NCI-H82 (cell line): ENCODE results near the gene GPR146.

Experiments used
- DNase-seq: peaks from one replicate; lab custom pipeline; 2025; lab: John Stamatoyannopoulos, UW

Gene GPR146

DNA sequence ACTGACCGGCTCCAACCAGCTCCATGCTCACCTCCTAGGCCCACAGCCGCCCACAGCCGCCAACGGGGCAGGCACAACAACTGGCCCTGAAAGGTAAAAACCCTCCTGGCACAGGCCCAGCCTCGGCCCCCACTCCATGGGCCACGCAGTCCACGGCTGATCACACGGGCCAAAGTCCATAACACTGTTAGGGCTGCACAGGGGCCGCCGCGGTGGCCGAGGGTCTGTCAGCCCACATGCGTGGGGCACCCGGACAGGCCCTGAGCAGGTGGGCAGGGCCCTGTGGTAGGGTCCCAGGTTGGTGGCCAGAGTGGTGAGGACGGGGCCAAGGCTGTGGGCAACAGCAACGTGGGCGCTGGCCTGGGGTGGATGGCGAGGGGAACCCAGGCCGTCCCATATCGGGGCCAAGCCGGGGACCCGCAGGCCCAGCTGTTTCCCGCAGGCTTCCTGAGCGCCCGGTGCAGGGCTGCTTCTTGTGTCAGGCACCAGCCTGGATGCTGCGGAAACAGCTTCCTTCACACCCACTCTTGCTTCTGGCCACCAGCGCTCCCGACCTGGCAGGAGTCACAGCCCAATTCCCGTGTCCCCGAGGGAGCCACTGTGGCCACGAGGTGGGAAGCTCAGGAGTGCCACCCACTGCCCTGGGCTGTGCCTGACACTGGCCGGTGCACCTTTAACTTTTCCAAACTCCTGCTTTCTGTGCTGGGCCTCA, 32.2 kb upstream of the GPR146 start:
- DNase-seq, result no peak

DNA sequence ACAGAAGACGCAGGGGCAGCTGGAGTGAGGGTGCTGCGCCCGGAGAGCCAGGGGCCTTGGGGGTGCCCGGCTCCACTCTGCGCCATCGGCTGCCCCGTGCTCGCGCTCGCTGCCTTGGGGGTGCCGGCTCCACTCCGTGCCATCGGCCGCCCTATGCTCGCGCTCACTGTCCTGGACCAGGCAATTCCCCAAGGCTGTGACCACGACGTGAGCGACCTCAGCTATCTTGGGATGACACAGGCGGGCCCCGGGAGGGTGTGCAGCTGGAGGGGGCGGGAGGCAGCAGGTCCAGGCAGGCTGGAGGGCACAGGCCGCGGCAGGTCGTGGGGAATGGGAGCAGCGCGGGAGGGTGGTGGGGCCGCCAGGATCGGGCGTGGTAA, 31.6 kb upstream of the GPR146 start:
- no peak for DNase-seq

GRCh38 chr7:1013581-1013980, 30.8 kb upstream of the GPR146 start:
- no peak for DNase-seq

DNA sequence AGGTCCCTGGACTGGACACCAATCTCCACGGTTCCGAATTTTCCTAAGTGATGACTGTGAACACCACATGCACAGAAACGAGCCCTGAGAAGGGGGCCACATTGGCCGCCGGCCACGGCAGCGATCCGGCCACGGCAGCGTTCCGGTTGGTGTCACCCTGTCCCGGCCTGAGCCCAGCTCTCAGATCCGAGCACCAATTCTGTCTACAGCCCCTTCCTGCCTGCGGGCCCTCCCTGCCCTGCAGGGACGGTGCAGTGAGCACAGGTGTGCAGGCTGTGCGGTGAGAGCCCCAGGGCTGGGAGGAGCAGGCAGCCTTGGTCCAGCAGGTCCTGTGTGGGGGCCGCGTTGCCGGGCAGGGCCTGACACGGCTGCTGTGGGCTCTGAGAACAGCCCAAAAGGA, 29.7 kb upstream of the GPR146 start:
- no peak for DNase-seq

- DNase-seq, result no peak
Observed at GRCh38 chr7:1015196-1016121, 28.9 kb upstream of the GPR146 start.

DNA sequence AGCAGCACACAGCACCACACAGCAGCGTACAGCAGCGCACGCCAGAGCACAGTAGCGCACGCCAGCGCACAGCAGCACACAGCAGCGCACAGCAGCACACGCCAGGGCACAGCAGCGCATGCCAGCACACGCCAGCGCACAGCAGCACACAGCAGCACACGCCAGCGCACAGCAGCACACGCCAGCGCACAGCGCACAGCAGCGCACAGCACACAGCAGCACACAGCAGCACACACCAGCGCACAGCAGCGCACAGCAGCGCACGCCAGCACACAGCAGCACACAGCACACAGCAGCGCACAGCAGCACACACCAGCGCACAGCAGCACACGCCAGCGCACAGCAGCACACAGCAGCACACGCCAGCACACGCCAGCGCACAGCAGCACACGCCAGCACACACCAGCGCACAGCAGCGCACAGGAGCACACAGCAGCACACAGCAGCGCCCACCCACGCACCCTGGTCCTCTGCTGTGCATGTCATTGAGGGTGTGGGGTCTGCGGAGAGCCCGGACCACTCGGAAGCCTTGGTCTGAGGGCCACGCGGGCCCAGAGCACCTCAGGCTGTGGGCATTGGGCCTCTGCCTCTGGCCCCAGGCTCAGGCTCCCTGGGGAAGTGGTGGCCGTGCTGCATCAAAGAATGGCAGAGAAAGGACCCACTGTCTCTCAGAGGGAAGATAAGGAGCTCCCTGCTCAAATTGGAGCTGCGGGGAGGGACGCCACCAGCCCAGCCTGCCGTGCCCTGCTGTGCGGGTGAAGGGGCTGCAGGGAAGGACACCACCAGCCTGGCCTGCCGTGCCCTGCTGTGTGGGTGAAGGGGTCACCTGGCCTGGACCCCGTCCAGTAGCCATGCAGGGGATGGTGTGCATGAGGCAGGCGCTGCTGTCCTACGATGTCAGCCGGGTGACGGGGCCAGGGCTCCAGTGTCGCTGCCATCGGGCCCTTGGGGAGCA, 27.5 kb upstream of the GPR146 start:
- DNase-seq, result no peak

DNA sequence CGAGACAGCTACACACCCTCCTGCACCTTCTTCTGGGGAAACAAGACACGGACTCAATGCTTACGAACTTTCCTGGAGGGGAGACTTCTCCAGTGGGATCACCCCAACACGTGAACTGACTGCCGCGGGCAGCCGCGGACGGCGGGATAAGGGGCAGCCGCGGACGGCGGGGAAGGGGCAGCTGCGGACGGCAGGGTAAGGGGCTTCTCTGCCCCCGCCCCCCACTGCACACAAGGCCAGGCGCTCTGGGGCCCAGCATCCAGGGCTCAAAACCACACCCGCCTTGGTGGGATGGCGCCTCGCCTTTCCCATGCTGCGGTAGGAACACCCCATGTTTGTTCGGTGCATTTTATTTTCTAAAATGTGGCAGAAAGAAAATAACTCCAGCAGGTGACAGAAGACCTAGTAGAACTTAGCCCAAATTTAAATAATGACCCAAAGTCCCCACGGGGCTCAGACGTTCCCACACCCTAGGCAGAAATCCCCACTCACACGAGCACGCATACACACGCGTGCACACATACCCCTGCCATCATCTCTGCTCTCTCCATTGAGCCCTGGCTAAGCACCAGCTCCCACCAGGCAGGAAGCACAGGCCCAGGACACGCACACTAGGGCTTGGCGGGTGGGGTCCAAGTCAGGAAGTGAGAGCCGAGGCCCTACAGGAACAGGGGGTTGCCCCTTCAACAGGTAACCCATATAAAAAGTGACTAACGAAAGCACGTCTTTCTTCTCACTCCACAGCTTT, 26.6 kb upstream of the GPR146 start:
- no peak for DNase-seq

- no peak for DNase-seq
Observed at GRCh38 chr7:1018334-1018695, 26.0 kb upstream of the GPR146 start.

DNA sequence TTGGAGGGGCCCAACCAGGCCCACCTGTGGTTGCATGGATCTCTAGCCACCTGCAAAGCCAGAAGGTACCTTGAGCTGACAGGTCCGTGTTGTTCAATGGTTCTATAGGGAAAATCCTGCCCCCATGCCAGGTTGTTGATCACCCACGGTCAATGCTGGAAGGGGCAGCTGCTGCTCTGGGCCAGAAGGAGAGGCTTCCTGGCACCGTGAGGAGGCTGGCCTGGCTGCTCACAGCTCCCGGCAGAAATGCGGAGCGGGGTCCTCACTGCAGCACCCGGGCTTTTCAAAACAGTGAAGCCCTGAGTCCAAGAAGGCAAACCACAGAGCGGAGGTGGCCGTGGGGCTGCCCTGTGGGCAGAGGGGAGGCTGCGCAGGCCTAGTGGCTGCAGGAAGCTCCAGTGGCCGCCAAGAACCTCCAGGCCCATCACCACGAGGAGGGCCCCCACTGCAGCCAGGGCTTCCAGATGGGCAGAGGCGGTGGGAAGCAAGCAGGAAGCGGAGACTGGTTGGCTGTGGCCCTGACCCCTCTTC, 25.0 kb upstream of the GPR146 start:
- DNase-seq, result no peak

DNA sequence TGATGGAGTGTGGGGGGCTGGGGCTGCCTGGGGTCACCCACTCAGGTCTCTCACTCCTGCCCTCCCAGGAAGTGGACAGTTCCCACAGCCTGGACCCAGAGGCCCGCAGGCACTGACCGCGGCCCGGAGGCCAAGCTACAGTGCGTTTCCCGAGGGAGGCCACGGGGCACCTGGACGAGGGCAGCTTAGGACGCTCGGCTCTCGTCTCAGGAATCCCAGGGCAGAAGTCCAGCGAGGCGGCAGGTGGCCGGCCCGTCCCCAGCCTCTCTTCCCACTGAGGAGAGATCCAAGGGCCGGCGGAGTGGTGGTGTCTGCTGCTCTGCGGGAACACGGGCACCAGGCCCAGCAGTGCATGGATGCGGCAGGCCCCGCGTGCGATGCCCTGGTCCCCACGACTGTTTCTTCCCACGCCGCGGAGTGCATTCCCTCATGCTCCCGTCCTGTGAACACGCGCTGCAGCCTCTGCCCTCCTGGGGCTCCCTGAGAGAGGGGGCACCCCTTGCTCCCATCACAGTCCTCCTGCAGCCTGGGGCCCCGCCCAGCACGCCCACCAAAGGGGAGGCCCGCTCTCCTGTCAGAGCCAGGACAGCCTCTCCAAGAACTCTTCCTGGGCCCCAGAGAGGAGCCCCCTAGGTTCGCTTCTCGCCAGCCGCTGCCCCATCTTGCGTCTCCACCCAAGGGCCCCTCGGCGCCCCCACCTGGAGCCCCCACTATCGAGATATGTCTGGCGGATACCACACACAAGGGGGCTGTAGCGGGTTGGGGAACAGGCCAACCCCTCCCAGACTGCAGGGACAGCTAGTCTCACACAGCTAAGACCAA, 24.3 kb upstream of the GPR146 start:
- DNase-seq, result no peak

DNA sequence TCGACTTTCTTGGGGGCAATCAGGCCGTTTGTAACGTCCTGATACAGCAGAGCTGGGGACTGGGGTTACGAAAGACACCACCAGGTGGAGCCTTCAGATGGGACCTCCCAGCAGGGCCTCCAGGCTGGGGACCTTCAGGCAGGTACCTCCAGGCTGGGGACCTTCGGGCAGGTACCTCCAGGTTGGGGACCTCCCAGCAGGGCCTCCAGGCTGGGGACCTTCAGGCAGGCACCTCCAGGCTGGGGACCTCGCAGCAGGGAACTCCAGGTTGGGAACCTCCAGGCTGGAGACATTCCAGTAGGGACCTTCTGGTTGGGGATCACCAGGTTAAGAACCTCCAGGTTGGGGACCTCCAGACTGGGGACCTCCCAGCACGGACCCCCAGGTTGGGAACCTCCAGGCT, 23.5 kb upstream of the GPR146 start:
- DNase-seq, result no peak

GRCh38 chr7:1021366-1021765, 23.0 kb upstream of the GPR146 start:
- no peak for DNase-seq

- no peak for DNase-seq
Observed at GRCh38 chr7:1021931-1022330, 22.4 kb upstream of the GPR146 start.

DNA sequence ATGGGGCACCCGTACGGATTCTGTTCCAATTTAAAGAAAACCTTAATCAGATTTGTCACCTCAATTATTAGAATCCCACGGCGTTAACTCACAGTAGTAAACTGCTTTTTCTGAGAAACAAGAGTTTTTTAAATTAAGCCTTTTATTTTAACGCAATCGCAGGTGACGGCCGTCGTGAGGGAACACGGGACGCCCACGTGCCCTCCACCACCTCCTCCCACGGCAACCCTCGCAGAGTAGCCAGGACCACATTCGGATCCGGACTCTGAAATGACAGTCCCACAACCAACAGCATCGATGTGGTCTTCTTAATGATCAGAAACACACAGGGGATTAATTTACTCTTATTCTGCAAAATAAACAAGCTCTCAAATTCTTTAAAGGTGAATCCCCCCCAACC, 22.0 kb upstream of the GPR146 start:
- DNase-seq, result no peak

DNA sequence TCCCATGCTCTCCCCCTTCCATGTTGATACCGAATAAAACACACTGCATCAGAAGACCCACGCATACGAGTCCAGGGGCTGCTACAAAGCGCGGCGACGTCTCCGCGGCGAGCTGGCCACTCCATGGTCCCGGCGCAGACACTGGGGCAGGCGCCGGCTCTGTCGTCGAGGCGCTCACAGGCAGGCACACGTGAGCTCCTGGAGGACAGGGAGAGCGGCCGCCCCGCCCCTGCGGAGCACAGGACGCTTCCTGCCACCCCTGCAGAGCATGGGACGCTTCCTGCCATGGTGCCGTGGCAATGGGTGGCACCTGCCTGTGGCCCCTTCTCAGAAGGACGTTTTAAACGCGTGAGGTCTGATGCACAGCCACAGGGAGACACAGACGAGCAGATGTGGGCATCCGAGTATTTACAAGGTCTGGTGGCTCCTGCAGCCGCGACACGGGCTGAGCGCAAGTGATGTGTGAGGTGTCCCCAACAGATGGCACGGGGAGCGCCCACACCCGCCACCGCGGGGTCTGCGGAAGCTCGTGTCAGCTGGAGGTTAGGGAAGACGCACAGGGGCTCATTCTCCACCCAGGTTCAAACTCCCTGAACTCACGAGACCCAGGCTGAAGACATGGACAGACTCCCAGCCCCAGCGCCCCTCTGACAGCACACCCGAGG, 21.4 kb upstream of the GPR146 start:
- no peak for DNase-seq

DNA sequence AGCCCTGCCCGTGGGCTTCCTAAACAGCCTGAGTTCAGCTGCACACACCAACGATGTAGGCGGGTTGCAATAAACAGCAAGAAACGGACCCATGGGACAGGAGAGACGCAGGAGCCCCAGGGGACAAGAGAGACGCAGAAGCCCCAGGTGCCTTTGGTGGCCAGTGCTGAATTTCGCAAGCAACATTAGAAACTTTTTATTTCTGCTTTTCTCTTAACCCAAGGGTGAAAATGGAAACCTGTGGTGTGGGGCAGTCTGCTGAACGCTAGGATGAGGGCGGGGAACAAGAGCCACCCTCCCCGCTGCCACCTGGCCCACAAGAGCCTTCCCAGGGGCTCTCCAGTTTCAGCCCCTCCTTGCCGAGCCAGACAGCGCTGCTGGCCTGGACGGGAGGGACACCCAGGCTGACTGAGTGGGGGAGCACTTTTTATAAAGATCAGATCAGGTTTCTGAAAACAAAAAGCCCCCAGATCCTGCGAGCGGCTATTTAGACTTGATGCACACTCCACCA, 20.0 kb upstream of the GPR146 start:
- no peak for DNase-seq

- no peak for DNase-seq
Observed at GRCh38 chr7:1024876-1025742, 19.2 kb upstream of the GPR146 start.

DNA sequence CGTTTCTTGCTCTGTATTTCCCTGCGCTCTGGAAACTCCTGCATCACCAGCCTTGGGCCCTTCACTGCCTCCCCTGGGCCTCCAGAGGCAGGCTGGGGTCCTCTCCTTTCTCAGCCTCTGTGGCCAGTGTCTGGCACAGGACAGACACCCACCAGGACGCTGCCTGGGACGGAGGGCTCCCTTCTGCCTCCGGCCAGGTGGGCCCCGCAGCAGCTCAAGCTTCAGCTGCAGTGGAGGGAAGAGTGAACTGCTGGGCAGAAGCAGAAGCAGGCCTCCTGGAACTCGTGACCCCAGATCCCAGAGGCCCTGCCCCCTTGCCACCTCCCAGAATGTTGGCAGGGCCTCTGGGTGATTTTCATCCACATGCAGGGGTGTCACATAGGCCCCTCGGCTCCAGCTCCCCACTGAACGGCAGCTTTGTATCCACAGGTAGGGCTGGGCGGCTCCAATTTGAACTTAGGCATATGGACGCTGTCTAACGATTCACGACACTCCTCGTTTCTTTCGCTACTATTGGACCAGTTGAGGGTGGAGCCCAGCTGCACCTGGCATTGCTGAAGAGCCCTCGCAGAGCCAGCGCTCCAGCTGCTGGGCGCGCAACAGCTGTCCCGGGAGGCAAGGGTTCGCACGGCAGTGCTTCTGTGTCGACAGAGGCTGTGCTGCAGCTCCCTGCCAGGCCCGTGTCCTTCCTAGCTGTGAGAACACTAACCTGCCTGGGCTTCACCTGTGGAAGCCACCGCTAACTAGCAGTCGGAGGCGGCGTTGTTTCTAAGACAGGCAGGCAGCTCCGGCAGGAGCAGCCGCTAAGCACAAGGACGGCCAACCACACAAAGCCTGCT, 18.4 kb upstream of the GPR146 start:
- DNase-seq, result no peak
